GM21529 (cell line): ENCODE data around the gene SPATA16.
"Not testable (repeated sequence)": the region's sequence is repeated elsewhere in the genome, so short reads cannot be mapped to it uniquely, and the experiment has no call there.

Experiments used
- ATAC-seq: cut with Tn5 transposase; IDR thresholded peaks from one replicate; pipeline ENCODE4 v1.9.1; 2021; ENCODE audit not compliant: unreplicated experiment

Gene SPATA16

DNA sequence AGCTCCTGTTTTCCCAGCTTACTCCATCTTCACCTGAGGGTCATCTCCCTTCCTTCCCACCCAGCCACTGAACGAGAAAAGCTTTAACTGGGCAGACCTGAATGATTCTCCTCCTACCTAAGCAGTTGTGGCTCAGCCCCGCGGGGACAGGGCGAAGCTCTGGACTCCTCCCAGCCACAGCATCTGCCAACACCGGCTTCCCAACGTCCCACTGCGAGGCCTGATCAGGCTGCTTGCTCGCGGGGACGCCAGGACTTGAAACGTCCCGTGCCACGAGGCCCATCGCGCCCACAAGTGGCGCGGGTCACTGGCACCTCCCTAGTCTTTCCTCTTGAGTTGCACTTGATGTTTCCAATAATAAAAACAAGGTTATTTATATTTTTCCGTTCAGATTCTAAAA is at the start of gene SPATA16:
Gene SPATA16 (minus strand): TSS at position 250 of the 400 bp plus-strand sequence. CDS start 23,504 bp downstream, outside the sequence.
- no peak for ATAC-seq

- not testable (repeated sequence) for ATAC-seq
These were observed 42.0 kb upstream of the SPATA16 start for GRCh38 chr3:173183022-173183421.

GRCh38 chr3:173173652-173174051 is 32.6 kb upstream of the SPATA16 start:
- no peak for ATAC-seq

DNA sequence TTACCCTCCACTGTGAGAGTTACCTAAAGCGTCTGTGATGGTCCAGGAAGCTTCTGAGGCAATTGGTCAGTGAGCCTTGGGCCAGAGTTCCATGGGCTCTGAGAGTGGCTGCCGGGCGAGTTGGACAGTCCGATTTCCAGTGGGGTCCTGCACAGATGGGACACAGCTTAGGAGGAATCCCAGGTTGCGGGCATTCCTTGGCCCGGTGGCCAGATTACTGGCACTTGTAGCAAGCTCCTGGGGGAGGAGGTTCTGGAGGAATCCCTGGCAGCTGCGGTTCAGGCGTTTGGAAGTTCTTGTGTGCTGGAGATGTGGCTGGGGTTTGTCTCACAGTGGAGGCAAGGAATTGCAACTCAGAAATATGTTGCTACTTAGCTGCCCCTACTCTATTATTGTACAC is 18.1 kb upstream of the SPATA16 start:
- not testable (repeated sequence) for ATAC-seq

DNA sequence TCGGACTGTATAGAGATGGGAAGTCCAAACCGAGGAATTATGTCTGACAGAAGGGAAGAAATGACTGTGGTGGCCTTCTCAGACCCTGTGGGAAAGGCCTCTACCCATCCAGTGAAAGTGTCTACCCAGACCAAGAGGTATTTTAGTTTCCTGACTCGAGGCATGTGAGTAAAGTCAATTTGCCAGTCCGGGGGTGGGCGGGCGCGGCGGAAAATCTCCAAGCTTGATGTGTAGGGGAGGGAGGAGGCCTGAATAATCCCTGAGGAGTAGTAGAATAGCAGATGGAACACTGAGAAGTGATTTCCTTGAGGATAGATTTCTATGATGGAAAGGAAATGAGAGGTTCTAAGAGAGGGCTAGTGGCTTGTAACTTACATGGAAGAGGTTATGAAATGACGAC is 15.5 kb upstream of the SPATA16 start:
- ATAC-seq, result not testable (repeated sequence)

DNA sequence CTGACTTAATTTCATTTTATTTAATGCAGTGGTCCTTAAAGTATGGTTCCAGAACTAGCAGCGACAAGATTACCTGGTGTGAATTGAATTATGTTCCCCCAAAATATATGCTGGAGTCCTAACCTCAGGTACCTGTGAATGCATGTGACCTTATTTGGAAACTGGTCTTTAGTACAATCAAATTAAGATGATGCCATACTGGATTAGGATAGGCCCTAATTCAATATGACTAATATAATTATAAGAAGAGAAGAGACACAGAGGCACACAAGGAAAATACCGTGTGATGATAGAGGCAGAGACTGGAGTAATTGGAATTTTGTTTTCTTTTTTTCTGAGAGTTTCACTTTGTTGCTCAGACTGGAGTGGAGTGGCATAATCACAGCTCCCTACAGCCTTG is 12.6 kb upstream of the SPATA16 start:
- no peak for ATAC-seq

- no peak for ATAC-seq
These were observed 1.6 kb downstream of the SPATA16 start for GRCh38 chr3:173139420-173139819.

DNA sequence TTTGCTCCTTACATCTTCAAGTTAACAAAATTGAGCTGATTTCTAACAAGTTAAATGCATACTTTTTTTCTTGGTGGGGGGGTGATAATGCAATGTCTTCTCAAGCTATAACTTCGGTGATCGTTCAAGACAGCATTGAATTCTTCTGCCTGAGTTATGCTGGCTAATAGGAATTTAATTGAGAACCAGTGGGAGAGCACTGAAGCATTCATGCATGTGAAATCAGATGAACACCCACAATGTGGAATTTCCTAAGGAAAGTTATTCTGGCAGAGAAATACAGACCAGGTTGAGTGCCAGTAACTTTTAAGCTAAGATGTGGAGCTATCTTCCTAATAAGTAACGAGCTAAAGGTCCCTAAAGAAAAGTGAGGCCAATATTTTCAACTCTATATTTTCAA is 3.0 kb downstream of the SPATA16 start:
- ATAC-seq, result no peak

GRCh38 chr3:173135059-173135458 is 6.0 kb downstream of the SPATA16 start:
- ATAC-seq, result no peak

DNA sequence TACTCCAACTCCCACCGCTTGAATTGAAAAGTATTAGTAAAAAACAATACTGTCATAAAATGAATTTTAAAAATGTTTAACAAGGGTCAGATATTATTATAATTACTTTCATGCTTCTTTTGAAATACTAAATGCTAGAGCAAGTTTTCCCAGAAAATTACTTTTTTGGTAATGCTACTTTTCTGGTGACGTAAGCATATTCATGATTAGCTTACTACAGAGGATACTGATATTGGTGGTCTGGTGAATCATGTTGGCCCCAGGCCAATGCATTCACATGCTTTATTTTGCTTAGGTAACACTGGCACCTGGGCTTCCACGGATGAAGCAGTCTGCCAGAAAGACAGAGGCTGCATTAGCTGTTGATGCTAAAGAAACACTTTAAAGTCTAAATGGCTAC is 12.4 kb downstream of the SPATA16 start:
- ATAC-seq, result no peak

GRCh38 chr3:173111321-173111720 is 29.7 kb downstream of the SPATA16 start:
- no peak for ATAC-seq

DNA sequence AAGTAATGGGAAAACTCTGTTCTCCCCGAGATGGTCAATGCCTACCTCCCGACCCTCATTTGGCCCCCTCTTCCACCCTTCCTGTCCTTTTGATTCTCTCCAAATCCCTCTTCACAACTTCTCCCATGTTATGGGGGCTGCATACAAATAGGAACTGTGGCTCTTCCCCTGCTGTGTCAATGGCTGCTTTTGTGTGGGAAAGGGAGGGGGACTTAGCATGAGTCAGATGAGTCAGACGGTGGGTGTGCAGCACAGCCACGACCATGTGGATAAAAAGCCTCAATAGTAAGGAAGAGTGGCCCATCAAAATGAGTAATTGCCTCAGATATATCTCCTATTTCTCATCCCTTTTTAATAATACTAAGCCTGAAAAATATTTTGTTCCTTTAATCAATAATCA is 31.9 kb downstream of the SPATA16 start:
- ATAC-seq, result no peak

DNA sequence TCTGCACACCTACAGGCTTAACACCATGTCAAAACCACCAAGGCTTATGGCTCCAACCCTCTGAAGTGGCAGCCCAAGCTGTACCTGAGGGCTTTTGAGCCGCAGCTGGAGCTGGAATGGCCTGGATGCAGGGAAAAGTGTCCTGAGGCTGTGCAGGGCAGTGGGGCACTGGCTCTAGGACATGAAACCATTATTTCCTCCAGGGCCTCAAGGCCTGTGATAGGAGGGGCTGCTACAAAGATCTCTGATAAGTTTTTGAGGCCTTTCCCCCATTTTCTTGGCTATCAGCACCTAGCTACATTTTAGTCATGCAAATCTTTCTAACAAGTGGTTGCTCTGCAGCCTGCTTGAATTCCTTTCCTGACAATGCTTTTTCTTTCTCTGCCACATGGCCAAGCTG is 37.6 kb downstream of the SPATA16 start:
- ATAC-seq, result no peak

DNA sequence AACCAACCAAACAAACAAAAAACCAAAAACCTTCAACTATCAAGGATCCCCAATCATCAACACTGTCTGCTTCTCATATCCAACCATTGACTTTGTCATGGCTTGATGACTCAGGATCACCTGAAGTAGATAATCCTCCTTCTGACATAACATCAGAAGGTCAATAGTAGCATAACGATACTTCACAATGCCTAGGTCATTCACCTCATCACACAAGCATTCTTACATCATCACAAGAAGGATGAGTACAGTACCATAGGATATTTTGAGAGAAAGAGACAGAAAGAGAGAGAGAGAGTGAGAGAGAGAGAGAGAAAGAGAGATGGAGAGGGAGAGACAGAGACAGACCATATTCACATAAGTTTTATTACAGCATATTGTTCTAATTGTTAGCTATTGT is 42.1 kb downstream of the SPATA16 start:
- ATAC-seq, result no peak

- ATAC-seq, result no peak
These were observed 43.8 kb downstream of the SPATA16 start for GRCh38 chr3:173096994-173097785.

DNA sequence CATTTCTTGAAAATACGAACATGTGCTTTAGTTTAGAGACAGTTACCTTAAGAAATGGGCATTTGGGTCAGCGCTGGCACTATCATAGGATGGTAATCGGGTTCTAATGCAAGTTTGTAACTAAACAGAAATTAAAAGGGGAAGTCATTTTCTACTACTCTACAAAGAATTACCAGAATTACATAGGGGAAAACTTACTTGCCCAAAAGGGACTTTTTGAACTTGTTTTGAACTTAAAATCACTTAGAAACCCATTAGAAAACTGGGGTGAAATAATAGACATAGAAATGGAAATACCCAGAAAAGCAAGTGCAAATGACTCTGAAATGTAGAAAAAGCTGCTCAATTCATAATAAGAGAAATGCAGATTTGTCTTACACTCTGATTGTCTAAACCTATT is 44.9 kb downstream of the SPATA16 start:
- no peak for ATAC-seq

DNA sequence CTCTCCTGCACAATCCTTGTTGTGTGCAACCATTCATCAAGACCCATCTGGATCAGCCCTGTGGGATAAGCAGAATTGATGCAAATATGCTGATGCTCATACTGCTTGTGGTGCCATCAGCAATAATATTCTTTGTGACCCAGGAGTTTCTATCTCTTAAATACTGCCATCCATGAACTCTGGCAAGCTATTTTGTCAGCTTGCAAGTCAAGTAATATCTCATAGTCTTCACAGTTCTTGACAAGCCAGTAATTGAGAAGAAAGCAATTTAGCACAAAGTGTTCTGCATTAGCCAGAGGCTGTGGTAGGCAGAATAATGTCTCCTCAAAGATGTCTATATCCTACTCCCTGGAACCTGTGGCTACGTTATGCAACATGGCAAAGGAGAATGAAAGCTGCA is 49.0 kb downstream of the SPATA16 start:
- ATAC-seq, result no peak

DNA sequence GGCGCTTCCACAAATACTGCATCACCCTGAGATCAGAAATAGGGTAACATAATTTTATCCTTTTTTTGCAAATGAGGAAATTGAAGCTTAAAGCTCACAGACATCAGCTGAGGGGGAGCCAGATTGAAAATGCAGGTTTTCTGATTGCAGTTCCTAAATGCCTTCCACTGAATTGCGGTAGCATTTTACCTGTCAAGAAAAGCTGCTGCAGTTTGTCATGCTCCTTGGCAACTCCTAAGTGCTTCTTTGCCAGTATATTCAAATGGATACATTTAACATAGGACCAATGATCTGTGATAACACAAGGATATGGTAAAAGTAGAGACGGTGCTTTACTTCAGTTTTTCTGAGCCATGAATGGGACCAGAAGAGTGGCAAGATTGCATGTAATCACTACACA is 50.5 kb downstream of the SPATA16 start:
- no peak for ATAC-seq

DNA sequence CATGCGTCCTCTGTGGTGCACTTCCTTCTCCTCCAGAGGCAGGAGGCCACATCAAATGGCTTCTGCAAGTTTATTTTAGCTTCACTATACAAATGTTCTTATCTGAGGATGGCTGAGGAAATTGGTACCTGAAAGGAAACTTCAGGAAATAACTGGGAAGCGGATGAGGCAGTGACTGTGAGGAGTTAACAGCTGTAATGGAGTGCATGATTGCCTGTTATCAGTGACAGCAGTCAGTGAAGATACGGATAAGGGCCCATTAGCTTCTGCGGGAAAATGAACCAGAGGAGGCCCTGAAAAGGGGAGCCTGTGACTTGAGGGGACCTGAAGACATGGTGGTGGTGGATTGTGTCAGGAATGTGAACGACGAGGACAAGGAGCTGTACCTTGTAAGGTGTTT is 51.8 kb downstream of the SPATA16 start:
- ATAC-seq, result no peak

- ATAC-seq, result no peak
These were observed 62.5 kb downstream of the SPATA16 start for GRCh38 chr3:173078525-173078924.

DNA sequence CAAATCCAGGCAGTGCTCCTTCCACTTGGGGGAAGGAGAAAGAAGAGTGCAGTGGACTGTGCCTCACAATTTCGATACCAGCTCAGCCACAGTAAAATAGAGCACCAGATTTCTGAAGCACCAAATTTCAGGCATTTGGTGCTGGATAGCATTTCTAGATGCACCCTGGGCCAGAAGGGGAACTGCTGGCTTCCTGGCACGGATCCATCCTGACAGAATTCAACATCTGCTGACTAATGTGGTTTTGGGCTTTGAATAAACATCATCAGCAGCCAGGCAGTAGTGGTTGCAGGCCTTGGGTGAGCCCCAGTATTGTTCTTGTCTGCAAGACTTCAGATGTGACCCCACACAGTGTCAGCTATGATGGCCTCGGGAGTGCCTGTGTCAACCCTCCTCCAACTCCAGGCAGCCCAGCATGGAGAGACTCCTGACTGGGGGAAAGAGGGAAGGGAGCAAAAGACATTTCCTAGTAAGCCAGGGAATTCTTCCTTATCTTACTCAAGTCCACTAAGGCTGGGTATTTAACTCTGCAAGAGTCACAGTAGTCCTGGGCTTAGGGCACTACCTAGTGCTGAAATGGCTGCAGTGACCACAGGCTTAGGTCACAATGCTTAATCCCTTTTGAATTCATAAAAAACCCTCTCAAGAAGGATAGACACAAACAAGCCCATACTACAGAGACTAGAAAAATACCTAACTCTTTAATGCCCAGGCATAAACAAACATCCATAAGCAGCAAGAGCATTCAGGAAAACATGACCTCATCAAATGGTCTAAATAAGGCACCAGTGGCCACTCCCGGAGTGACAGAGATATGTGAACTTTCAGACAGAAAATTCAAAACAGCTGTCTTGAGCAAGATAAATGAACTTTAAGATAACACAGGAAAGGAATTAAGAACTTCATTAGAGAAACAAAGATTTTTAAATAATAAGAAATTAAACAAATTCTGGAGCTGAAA is 74.7 kb downstream of the SPATA16 start:
- no peak for ATAC-seq

GRCh38 chr3:173065543-173065981 is 75.5 kb downstream of the SPATA16 start:
- ATAC-seq, result no peak
